Endothelial cell of umbilical vein (primary cell): Measurements from ENCODE around the gene UBE2L3.

Experiments
- CTCF ChIP-seq, 2 donors: IDR thresholded peaks; 1 replicate in 1 of 2; 2 replicates in 1 of 2; pipeline ENCODE4 v1.5.1; 2011; ENCODE audit warnings: low read length in 2 of 2, mild to moderate bottlenecking in 2 of 2, moderate library complexity in 2 of 2, control low read depth in 1 of 2, inconsistent platforms in 1 of 2, low read depth in 1 of 2; ENCODE audit not compliant: insufficient read depth in 1 of 2; ENCODE audit errors: extremely low read depth in 1 of 2
- EZH2 ChIP-seq: IDR thresholded peaks from 2 replicates; pipeline ENCODE4 v1.6.1; 2012; ENCODE audit warnings: borderline replicate concordance, low read depth, mild to moderate bottlenecking, moderate library complexity, low read length, inconsistent platforms; ENCODE audit not compliant: severe bottlenecking
- FOS ChIP-seq: IDR thresholded peaks from 2 replicates; pipeline ENCODE4 v1.6.1; 2011; ENCODE audit warnings: mild to moderate bottlenecking, low read length, moderate library complexity, borderline replicate concordance; ENCODE audit not compliant: insufficient read depth
- MYC ChIP-seq: IDR thresholded peaks from one replicate; pipeline ENCODE4 v1.6.1; 2011; ENCODE audit warnings: mild to moderate bottlenecking, low read depth, low read length
- POLR2A ChIP-seq: IDR thresholded peaks from 2 replicates; pipeline ENCODE4 v1.6.1; 2012; ENCODE audit warnings: low read depth, mild to moderate bottlenecking, control low read depth, low read length
- POLR2AphosphoS5 ChIP-seq: IDR thresholded peaks from 2 replicates; pipeline ENCODE4 v1.6.1; 2012; ENCODE audit warnings: low read depth, mild to moderate bottlenecking, control low read depth, low read length, moderate library complexity; ENCODE audit not compliant: insufficient read depth

DNA sequence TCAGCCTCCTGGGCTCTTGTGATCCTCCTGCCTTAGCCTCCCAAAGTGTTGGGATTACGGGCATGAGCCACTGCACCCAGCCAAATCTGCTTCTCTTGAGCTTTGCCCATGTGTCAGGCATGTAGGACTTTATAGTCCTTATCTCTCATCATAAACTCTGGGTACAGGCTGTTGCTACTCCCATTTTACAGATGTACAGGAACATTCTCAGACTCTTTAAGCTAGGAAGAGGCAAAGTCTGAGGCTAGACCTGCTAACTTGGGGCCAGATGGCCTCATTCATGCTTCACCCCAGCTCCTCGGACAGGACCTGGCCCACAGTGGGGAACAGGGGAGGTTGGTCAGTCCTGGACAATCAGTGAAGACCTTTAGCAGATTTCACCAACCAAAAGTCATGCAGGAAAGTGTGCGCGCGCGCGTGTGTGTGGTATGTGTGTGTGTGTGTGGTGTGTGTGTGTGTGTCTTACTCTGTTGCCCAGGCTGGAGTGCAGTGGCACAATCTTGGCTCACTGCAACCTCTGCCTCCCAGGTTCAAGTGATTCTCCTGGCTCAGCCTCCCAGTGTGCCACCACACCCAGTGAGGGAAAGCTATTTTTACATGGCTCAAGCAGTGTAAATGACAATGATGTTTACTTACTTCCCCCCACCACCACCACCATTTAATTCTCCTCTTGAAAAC is 38.5 kb downstream of the UBE2L3 start:
- TF ChIP-seq CTCF (IDR thresholded peaks at IDR 0.05; ENCODE audit: extremely low read depth in 1 of 2, insufficient read depth in 1 of 2, low read depth in 1 of 2, low read length in 2 of 2) = no peak
- TF ChIP-seq POLR2AphosphoS5 = no peak
- no peak for TF ChIP-seq POLR2A
- no peak for TF ChIP-seq FOS
- TF ChIP-seq EZH2 = no peak
- no peak for TF ChIP-seq MYC
